Fibroblast of skin of scalp (primary cell): ENCODE measurements around the gene PDE1C.

Source experiments
- DNase-seq: peaks from one replicate; pipeline ENCODE4 v3.0.0-alpha.2; 2013

The PDE1C gene

GRCh38 chr7:31935124-31936054 is 134.8 kb downstream of the PDE1C start:
- no peak for DNase-seq

- no peak for DNase-seq
Observed at GRCh38 chr7:31934551-31934950, 135.7 kb downstream of the PDE1C start.

- no peak for DNase-seq
Observed at GRCh38 chr7:31933481-31933880, 136.7 kb downstream of the PDE1C start.

GRCh38 chr7:31926991-31927584 is 143.1 kb downstream of the PDE1C start:
- no peak for DNase-seq

GRCh38 chr7:31925753-31926454 is 144.3 kb downstream of the PDE1C start:
- no peak for DNase-seq

- no peak for DNase-seq
Observed at GRCh38 chr7:31924251-31924650, 146.0 kb downstream of the PDE1C start.

GRCh38 chr7:31922848-31923247 is 147.4 kb downstream of the PDE1C start:
- no peak for DNase-seq

- DNase-seq: no peak
Observed at GRCh38 chr7:31921047-31921446, 149.2 kb downstream of the PDE1C start.

GRCh38 chr7:31919678-31920369 is 150.4 kb downstream of the PDE1C start:
- no peak for DNase-seq

- DNase-seq: no peak
Observed at GRCh38 chr7:31918706-31919393, 151.4 kb downstream of the PDE1C start.

- no peak for DNase-seq
Observed at GRCh38 chr7:31917256-31917655, 153.0 kb downstream of the PDE1C start.

- DNase-seq: no peak
Observed at GRCh38 chr7:31910191-31910590, 160.0 kb downstream of the PDE1C start.

- no peak for DNase-seq
Observed at GRCh38 chr7:31906479-31907171, 163.6 kb downstream of the PDE1C start.

- no peak for DNase-seq
Observed at GRCh38 chr7:31903962-31904361, 166.2 kb downstream of the PDE1C start.

- DNase-seq: no peak
Observed at GRCh38 chr7:31899356-31899927, 170.8 kb downstream of the PDE1C start.

GRCh38 chr7:31896925-31897324 is 173.3 kb downstream of the PDE1C start:
- no peak for DNase-seq

- DNase-seq: no peak
Observed at GRCh38 chr7:31894308-31894707, 175.9 kb downstream of the PDE1C start.

- DNase-seq: no peak
Observed at GRCh38 chr7:31893365-31893764, 176.8 kb downstream of the PDE1C start.

GRCh38 chr7:31892099-31892829 is 177.9 kb downstream of the PDE1C start:
- no peak for DNase-seq

GRCh38 chr7:31890766-31891165 is 179.4 kb downstream of the PDE1C start:
- DNase-seq: no peak
